Measurements from ENCODE around the gene IL22.

- no peak for TF ChIP-seq CTCF (IDR thresholded peaks at IDR 0.05)
- TF ChIP-seq EZH2 (IDR thresholded peaks at IDR 0.05; ENCODE audit: borderline replicate concordance, insufficient read depth, low read depth, low read length, poor library complexity, severe bottlenecking), result no peak
Measured at GRCh38 chr12:68234140-68234539, 19.3 kb downstream of the IL22 start.
